WI38 (cell line): ENCODE data around the gene CCL26.

ENCODE experiments used
- H3K4me3 ChIP-seq: 2 replicates; pipeline ENCODE4 v1.5.1; 2011; ENCODE audit warnings: low read depth, mild to moderate bottlenecking, control low read depth, low read length
- CTCF ChIP-seq: IDR thresholded peaks from 2 replicates; pipeline ENCODE4 v1.5.1; 2012; ENCODE audit warnings: low read depth, mild to moderate bottlenecking, control low read depth, low read length

Gene CCL26

GRCh38 chr7:75740846-75741497, 31.0 kb downstream of the CCL26 start:
- no peak overlapping the region for H3K4me3 ChIP-seq
- no peak for TF ChIP-seq CTCF

GRCh38 chr7:75739796-75740672, 32.0 kb downstream of the CCL26 start:
- no peak for TF ChIP-seq CTCF
- peak overlapping the region; percentile 71 for H3K4me3 ChIP-seq

DNA sequence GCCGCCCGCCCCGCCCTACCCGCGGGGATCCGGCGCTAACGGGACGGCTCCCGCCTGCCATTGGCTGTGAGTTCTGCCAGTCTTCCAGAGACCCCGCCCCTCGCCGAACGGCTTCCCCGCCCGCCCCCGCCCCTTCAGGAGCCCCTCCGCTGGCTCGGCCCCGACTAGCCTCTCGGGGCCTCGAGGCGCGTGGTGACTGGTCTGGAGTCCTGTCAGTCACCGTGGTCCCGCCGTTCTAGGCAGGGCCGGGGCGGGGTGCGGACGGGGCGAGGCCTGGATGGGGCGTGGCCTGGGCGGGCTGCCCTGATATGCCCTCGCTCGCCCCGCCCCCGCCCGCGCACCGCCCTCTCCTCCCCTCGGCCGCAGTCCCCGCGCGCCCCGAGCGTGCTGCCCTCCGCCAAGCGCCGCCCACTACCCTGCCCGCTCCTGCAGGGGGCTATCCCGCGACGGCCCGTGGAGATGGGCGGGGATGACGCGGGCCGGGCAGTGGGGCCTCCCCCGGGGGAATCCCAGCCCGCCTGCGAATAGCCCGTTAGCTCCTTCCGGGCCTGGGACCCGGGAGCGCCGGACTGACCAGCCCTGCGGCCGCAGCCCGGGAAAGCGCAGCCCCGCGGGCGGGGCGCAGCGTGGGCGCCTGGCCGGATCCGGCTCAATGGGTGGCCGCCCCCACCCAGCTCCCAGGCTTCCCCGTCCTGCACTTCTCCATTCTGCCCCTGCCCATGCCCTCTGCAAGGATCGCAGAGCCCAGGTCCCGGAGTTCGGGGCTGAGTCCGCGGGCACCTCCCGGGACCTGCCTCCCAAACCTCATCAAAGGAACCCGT, 32.8 kb downstream of the CCL26 start:
- TF ChIP-seq CTCF, result no peak
- H3K4me3 ChIP-seq, result peak overlapping the region; percentile 95

- peak within 1 kb of the TSS; percentile 95 for H3K4me3 ChIP-seq
- no peak for TF ChIP-seq CTCF
These were observed 33.4 kb downstream of the CCL26 start, which contains the start of gene HIP1 for GRCh38 chr7:75738604-75738974. TSS of gene HIP1 (minus strand) at chr7:75738941. CDS start at chr7:75738920, 21 bp downstream.

DNA sequence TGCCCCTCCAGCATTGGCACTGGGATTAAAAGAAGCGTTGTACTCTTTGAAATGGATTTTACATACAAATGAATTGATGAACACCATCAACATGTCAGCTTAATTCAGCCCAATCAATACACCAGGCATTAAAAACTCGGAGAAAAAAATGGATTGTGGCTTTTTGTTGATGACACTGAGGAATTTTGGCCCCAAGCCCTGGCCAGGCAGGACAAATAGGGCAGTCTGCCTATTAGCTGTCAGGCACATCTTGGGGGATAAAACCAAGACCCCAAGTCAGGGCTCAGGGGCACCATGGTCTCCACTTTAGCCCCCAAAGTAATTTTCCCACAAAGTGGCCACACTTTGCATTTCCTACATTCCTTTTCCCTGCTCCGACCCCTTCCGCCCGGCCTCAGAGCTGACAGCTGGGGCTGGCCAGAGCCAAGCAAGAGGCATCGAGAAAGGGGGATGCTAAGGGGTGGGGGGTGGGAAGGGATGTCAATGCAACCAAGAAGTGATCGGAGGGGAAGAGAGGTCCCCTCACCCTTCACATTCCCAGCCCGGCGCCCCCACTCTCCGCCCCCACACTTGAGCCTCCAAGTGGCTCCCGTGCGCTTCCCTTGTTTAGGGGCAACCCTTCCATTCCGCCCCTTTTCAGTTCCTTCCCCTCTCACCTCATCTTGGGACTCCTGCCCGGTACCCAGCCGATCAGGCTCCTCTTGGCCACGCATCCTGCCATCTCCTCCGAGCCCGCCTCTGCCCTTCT, 34.0 kb downstream of the CCL26 start:
- peak overlapping the region; percentile 95 for H3K4me3 ChIP-seq
- no peak for TF ChIP-seq CTCF

GRCh38 chr7:75735581-75736350, 36.2 kb downstream of the CCL26 start:
- no peak overlapping the region for H3K4me3 ChIP-seq
- no peak for TF ChIP-seq CTCF
